ENCODE results near the gene TNFRSF1B. TPM values are rescaled to one million over a fixed set of nuclear protein-coding genes. Genes with fewer than 3 reads are reported as not detected.
"Not testable (repeated sequence)": the region's sequence is repeated elsewhere in the genome, so short reads cannot be mapped to it uniquely, and the experiment has no call there.

Gene TNFRSF1B
- polyA plus RNA-seq, 1 donor: 11.8 TPM

DNA sequence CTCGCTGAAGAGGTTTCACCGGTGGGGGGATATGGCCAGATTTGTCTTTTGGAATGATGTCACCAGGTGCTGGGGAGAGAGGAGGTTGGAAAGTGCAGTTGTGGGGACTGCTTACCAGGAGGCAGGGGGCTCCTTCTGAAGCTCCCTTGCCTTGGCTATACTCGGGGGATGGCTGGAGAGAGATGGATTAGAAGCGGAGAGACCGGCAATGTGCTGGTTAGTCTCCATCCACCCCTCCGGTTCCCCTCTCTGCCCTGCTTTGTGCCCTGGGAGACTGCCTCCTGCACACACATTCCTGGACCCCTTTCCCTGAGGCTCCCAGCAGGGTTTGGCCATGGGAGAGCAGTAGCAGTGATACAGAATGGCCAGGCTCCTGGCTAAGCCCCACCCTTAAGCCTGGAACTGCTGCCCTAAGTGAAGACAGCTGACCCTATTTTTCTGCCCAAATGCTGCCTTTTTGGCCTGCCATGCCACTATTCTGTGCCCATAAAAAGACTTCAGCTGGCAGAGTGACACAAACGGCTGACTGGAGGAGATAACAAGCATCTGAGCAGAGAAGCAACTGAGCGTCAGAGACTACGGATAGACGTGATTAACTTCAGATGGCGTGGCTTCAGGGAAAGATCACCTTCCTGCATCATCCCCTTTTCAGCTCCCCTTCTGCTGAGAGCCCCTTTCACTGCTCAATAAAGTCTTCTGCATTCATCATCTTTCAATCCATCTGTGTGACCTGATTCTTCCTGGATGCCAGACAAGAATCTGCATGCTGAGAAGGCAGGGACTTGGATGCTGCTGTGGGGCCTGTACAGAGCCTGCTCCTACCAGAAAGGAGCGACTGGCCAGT, 48.5 kb downstream of the TNFRSF1B start:
- no peak for DNase-seq (ENCODE audit: low read depth)

DNA sequence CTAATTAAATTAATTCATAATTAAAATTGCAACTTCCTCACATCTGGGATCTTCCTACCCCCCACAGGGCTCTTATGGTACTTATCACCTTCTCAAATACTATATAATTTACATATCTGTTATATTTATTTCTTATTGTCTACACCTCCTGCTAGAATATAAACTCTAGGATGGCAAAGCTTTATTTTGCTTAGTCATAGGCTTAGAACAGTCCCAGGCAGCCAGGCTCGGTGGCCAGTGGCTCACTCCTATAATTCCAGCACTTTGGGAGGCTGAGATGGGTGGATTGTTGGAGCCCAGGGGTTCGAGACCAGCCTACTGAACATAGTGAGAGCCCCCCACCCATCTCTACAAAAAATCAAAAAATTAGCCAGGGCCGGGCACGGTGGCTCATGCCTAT, 53.0 kb downstream of the TNFRSF1B start:
- no peak for DNase-seq (ENCODE audit: low read depth)

DNA sequence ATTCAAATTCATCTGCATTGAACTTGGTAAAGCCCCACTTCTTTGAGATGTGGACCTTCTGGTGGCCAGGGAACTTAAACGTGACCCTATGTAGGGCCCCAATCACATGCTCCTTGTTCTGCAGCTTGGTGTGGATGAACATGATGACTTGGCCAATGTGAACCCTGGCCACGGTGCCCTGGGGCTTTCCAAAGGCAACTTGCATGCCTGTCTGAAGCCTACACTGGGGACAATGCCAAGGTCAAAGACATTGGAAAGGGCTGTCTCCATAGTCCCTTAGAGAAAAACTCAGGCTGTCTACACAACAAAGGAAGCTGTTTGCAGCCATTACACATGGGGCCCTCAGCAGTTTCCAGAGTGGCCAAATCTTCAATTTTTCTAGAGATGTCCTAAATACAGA, 54.1 kb downstream of the TNFRSF1B start:
- no peak for DNase-seq (ENCODE audit: low read depth)

DNA sequence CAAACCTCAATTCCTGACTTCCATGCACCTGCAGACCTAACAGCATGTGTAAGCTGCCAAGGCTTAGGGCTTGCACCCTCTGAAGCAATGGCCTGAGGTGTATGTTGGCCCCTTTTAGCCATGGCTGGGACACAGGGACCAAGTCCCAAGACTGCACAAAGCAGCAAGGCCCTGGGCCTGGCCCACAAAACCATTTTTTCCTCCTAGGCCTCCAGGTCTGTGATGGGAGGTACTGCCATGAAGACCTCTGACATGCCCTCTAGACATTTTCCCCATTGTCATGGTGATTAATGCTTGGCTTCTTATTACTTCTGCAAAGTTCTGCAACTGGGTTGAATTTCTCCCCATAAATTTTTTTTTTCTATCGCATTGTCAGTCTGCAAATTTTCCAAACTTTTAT, 55.9 kb downstream of the TNFRSF1B start:
- not testable (repeated sequence) for DNase-seq (ENCODE audit: low read depth)

DNA sequence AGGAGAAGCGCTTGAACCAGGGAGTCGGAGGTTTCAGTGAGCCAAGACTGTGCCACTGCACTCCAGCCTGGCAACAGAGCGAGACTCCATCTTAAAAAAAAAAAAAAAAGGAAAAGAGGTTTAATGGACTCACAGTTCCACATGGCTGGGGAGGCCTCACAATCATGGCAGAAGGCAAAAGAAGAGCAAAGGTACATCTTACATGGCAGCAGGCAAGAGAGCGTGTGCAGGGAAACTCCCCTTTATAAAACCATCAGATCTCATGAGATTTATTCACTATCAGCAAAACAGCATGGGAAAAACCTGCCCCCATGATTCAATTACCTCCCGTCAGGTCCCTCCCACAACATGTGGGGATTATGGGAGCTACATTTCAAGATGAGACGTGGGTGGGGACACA, 57.3 kb downstream of the TNFRSF1B start:
- not testable (repeated sequence) for DNase-seq (ENCODE audit: low read depth)

DNA sequence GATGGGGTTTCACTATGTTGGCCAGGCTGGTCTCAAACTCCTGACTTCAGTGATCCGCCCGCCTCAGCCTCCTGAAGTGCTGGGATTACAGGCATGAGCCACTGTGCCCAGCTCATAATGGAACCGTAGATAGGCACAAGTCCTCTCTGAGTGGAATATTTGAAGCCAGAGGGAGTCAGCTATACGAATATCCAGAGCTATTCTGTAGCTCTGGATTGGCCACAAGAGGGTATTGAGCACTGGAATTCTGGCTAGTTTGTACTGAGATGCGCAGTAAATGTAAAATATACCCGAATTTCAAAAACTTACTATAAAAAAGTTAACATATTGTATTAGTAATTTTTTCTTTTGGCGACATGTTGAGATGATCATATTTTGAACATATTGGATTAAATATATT, 62.2 kb downstream of the TNFRSF1B start:
- DNase-seq (ENCODE audit: low read depth): no peak

DNA sequence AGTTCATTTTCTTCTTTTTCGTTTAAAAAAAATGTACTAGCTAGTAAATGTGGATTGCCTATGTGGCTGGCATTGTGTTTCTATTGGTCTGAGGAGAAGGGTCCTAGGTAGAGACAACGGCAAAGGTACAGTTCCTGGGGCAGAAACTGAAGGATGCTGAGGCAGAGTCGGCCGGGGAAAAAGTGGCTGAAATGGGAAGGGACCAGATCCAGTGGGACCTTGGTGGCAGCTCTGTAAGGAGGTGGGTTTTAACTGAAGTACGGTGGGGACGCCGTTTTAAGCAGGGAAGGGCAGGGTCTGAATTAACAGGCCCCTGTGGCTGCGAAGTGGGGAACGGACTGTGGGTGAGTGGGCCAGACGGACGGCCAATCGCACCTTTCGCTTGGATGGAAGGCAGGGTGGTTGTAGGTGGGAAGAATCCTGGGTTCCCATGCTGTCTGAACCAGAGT, 62.6 kb downstream of the TNFRSF1B start:
- no peak for DNase-seq (ENCODE audit: low read depth)

DNA sequence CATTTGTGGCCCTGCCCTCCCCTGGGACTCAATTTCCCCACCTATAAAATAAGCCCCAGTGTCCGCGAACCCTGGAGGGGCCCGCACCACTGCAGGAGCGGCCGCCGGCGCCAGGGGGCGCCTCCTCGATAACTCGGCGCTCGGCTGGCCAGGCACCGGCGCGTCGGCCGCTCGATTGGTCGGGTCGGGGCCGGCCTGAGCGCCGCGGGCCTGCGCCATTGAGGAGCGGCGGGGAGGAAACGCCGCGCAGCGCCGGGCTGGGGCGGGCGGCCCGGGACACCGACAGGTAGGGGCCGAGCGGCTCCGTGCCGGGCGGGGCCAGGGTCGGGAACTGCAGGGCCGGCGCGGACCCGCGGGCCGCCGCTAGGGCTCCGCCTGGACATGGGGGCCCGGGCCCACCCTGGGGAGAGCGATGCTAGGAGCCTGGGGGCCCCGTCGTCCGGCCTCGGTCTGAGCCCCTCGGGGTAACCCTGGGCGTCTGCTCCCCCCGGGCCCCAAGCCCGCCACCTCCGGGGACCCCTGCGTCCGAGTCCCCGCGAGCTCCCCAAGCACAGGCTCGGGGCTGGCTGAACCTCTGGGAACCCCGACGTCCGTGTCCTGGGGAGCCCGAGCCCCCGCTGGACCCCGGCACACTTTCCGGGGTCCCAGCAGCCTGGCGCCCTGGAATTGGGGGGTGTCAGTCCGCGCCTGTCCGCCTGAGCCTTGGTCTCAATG, 63.2 kb downstream of the TNFRSF1B start, which contains the start of gene VPS13D:
Gene VPS13D, plus strand, starts transcription at position 196 of the 714 bp plus-strand sequence. CDS start 4,237 bp downstream, outside the sequence.
- peak; percentile 47 for DNase-seq (ENCODE audit: low read depth)

DNA sequence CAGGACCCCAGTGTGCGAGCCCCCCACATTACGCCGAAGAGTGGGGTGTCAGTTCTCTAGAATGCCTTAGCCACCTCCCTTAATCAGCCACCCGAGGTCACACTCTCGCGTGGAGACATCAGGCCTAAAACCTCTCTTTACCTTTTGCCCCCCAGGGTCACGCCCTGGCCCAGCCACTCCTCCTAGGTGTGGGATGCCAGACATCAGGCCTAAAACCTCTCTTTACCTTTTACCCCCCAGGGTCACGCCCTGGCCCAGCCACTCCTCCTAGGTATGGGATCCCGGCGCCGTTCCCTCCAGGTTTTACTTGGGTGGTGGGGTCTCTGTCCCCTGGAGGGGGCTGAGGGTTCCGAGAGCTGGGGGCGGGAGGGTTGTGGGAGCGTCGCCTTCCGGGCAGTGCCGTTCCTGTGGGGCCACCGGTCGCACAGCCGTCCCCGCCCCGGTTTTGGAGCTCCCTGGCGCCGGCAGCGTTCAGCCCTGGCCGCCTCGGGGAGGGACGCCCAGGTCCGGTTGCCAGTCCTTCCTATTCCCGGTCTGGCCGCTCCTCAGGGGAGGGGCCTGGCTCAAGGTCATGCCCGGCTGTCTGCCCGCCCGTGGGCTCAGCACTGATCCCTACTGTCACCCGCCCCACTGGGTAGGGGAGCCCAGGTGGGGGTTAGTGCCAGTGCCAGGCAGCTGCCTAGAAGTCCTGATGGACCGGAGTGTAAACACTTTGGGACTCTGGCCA, 63.9 kb downstream of the TNFRSF1B start:
- no peak for DNase-seq (ENCODE audit: low read depth)

DNA sequence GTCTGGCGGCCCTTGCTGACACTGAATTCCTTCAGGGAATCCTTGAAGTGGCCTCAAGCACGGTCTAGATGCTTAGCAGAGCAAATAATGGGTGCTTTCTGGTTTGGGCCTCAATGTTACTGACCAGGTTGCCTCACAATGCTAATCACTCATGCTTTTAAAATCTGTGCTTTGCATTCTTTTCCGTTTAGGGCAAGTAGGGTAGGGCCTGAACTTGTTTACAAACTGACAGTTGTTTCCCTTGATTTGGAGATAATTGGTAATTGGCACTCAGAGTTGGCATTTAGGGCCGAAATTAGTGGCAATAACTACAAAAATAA, 64.4 kb downstream of the TNFRSF1B start:
- no peak for DNase-seq (ENCODE audit: low read depth)

DNA sequence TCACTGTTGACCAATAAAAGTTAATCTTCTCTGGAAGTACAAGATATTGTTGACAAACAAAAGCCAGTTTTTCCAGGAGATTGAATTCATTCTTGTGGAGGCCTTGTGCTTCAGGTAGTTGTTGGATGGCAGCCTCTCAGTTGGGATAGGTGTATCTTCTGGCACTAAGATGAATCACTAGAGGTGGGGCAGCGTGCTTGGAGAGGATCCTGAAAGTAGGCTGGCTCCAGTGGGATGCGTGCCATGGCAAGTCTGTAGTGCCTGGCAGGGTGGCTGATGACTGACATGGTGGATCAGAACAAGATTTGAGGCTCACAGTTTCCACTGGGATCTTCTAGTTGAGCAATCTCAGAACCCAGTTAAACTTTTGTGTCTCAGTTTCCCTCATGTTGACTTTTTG, 65.4 kb downstream of the TNFRSF1B start:
- DNase-seq (ENCODE audit: low read depth): no peak

DNA sequence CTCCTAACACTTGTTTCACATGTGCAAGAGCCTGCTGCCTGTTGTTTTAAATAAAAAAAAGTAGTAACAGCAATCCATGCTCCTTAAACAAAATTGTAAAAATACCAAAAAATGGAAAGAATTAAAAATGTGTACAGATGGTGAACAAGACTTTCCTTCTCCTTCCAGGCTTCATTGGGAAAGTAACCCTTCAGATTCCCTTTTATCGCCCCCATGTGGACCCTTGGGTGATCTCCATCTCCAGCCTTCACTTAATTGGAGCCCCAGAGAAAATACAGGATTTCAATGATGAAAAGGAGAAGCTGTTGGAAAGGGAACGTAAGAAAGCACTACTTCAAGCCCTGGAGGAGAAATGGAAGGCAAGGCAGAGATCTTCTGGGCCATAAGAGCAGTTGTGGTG, 77.3 kb downstream of the TNFRSF1B start:
- no peak for DNase-seq (ENCODE audit: low read depth)

DNA sequence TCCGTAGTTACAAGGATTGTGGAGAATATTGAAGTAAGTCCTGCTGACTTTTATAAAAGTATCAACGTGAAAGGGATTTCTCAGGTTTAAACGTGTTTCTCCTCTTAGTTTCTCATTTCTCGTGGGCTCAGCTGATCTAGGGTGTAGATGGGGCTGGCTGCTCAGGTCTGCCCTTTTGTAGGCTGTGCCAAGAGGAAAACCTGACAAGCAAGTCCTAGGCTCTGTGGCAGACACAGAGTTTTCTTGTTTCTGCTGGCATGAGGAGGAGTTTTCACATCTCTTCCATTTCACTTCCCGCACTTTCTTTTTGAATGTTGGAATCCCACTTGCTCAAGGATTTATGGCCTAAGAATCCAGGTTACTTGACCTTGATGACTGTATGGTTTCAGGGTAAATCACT, 77.8 kb downstream of the TNFRSF1B start:
- DNase-seq (ENCODE audit: low read depth): no peak

DNA sequence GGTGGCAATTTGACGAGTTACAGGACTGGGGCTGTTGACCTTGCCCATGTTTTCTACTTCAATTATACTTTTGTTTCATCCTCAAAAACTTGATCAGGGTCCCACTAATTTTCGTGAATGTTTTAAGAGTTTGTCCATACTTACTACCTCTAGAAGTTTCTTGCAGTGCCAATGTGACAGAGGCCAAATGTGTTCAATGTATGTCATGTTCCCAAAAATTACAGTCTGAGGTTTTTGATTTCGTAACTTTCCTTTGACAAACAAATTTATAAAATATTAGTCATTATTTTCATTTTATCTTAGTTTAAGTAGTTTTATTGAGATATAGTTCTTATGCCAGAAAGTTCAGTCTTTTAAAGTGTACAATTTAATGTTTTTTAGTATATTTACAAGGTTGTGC, 78.3 kb downstream of the TNFRSF1B start:
- no peak for DNase-seq (ENCODE audit: low read depth)

DNA sequence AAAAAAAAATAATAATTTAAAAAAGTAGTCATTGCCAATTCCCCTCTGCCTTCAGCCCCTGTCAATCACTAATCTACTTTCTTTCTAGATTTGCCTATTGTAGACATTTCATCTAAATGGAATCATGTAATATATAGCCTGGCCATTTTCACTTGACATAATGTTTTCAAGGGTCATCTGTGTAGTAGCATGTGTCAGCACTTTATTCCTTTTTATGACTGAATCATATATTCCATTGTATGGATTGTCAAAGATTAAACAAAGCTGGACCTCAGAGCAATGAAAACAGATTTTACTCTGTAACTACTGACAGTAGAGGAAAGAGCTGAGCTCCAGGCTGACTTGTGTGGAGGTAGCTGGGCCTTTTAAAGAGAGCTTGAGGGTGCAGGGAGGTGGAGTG, 78.9 kb downstream of the TNFRSF1B start:
- DNase-seq (ENCODE audit: low read depth): no peak

DNA sequence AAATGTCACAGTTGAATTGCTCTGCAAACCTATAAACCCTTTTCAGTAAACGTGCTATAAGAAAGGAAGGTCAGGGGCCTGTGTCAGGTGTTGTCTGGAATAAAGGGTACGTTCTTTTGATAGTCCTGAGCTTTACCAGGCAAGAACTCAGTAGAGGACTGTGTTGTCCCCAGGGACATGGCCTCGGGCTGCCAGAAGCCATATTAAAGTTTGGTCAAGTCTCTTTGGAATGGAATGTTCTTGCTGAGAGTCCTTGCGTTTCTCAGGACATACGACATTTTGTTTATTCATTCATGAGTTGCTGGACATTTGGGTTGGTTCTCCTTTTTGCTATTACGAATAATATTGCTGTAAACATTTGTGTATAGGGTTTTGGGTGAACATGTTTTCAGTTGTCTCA, 79.8 kb downstream of the TNFRSF1B start:
- DNase-seq (ENCODE audit: low read depth): no peak

DNA sequence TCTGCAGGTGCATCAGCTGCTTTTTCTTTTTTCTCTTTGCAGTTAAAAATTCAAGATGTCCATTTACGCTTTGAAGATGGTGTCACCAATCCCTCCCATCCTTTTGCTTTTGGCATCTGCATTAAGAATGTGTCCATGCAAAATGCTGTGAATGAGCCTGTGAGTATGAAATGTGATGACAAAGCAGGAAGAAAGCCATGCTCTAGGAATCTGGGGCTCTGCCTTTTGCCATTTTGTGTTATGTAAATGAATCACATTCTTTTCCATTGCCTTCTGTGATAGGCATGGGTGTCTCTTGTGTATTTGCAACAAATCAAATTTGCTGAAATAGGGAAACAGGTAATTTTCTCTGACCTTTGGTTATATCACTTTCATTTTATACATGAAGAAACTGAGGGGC, 82.4 kb downstream of the TNFRSF1B start:
- no peak for DNase-seq (ENCODE audit: low read depth)

DNA sequence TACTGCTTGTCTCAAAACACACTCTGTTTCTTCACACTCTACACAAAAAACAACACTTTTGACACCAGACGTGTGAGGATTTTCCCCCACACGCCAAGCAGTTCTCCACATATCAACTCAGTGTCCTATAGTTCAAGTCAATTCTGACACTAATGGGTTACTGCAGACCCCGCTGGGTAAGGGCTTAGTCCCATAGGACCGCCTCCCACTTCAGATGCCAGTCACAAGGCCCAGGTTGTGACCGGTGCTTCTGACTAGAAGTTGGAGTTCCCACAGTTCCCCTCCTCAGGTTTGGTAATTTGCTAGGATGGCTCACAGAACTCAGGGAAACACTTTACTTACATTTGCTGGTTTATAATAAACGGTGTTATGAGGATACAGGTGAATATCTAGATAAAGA, 83.0 kb downstream of the TNFRSF1B start:
- no peak for DNase-seq (ENCODE audit: low read depth)

DNA sequence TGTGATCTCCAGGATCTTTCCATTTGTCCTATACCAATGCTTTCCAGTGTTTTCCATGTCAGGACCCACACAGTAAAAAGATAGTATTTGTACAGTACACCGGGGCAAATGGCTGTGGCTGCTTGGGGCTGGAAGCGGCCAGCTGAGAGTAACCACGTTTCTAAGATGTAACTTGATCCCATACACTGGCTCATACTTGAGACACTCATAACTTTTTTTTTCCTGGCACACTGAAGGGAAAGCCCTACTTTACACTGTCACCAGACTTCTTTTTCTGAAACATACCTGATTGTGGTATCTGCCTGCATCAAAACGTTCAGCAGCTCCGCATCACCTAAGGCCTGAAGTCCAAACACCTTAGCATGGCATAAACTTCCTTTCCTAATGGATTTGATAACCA, 84.7 kb downstream of the TNFRSF1B start:
- DNase-seq (ENCODE audit: low read depth): no peak

DNA sequence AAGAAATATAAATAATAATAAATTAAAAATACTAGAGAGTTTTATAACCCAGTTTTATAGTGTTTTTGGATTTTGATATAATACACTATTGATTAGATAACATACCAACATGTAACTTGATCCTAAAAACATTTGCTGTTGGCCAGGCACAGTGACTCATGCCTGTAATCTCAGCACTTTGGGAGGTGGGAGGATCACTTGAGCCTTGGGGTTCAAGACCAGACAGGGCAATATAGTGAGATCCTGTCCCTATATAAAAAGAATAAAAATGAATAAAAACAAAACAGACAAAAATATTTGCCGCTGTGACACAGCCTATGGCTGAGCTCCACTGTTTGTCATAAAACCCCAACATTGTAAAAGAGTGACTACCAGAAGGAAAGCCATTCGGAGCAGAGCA, 89.1 kb downstream of the TNFRSF1B start:
- no peak for DNase-seq (ENCODE audit: low read depth)

DNA sequence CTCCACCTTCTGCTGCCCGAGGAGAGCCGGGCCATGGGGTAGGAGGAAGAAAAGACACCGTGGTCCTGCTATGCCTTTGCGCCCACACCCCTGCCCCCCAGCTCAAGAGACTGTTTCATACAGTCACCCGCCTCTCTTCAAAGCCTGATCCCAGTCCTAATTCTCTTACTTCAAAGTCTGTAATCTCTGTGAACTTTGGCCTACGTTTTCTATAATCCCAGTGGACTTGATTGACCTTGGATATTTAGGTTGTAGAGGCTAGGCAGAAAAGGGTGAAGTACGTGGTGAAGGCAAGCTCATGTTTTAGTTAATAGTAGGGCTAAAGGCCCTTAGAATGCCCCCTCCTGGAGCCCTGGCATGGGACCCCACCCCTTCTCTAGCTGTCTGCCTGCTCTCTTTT, 91.5 kb downstream of the TNFRSF1B start:
- DNase-seq (ENCODE audit: low read depth): no peak
